IgD-negative memory B cell (primary cell): Measurements from ENCODE around the gene CPNE9. TPM values are rescaled to one million over a fixed set of nuclear protein-coding genes. Genes with fewer than 3 reads are reported as not detected.

Source experiments
- H3K27ac Mint-ChIP-seq, 3 donors: one replicate each; pipeline ENCODE4 v1.8.0; 2020 to 2022; ENCODE audit warnings: mild to moderate bottlenecking in 3 of 3, mixed read lengths in 3 of 3, moderate library complexity in 1 of 3
- H3K27me3 Mint-ChIP-seq: one replicate; pipeline ENCODE4 v1.8.0; 2021; ENCODE audit warnings: mixed read lengths
- H3K36me3 Mint-ChIP-seq: one replicate; pipeline ENCODE4 v1.8.0; 2020; ENCODE audit warnings: mild to moderate bottlenecking, mixed read lengths
- H3K4me1 Mint-ChIP-seq, 3 donors: one replicate each; pipeline ENCODE4 v1.8.0; 2020 to 2022; ENCODE audit warnings: mixed read lengths in 3 of 3, mild to moderate bottlenecking in 1 of 3
- H3K4me3 Mint-ChIP-seq, 4 donors: one replicate each; pipeline ENCODE4 v1.8.0; 2020 to 2022; ENCODE audit warnings: mild to moderate bottlenecking in 4 of 4, mixed read lengths in 4 of 4, moderate library complexity in 3 of 4
- H3K9me3 Mint-ChIP-seq, 3 donors: one replicate each; pipeline ENCODE4 v1.8.0; 2020 to 2021; ENCODE audit warnings: mixed read lengths in 3 of 3, mild to moderate bottlenecking in 1 of 3
- polyA plus RNA-seq: library from polyadenylated mRNA; unstranded; fragments of 300-500 nt; fragmentation: Illumina TruSeq; gene quantifications from one replicate; pipeline ENCODE4 v1.2.3, GENCODE V29; 2021

CPNE9 gene
- polyA plus RNA-seq, 1 donor from 2014 or later: not detected

GRCh38 chr3:9681011-9681722, 22.5 kb upstream of the CPNE9 start:
- no peaks in the 10 kb centered on the region for H3K9me3 Mint-ChIP-seq
- peaks cover 0 to 5% (median 0%) of the 10 kb centered on the region in 3 donors for H3K4me1 Mint-ChIP-seq
- no peaks in the 10 kb centered on the region for H3K27me3 Mint-ChIP-seq
- H3K4me3 Mint-ChIP-seq: peak overlapping the region in 1 of 4 donors; percentile 8
- H3K36me3 Mint-ChIP-seq: peaks cover 4% of the 10 kb centered on the region
- peak overlapping the region in 1 of 3 donors; percentile 78 for H3K27ac Mint-ChIP-seq

- H3K4me3 Mint-ChIP-seq: peak overlapping the region in 1 of 4 donors; percentile 8
- no peak overlapping the region for H3K27ac Mint-ChIP-seq
- H3K27me3 Mint-ChIP-seq: no peaks in the 10 kb centered on the region
- no peaks in the 10 kb centered on the region for H3K9me3 Mint-ChIP-seq
- peaks cover 4% of the 10 kb centered on the region for H3K36me3 Mint-ChIP-seq
- peaks cover 0 to 5% (median 0%) of the 10 kb centered on the region in 3 donors for H3K4me1 Mint-ChIP-seq
Observed at GRCh38 chr3:9681723-9682081, 21.9 kb upstream of the CPNE9 start.

- Mint-ChIP-seq H3K4me3 (no peak overlapping the region), H3K36me3 (peaks cover 4% of the 10 kb centered on the region), H3K4me1 (peaks cover 0 to 8% (median 0%) of the 10 kb centered on the region in 3 donors), H3K27me3 (no peaks in the 10 kb centered on the region), H3K27ac (no peak overlapping the region), H3K9me3 (no peaks in the 10 kb centered on the region)
Observed at GRCh38 chr3:9682096-9682495, 21.5 kb upstream of the CPNE9 start.

GRCh38 chr3:9683426-9683825, 20.2 kb upstream of the CPNE9 start:
- Mint-ChIP-seq H3K27me3 (no peaks in the 10 kb centered on the region), H3K4me3 (no peak overlapping the region), H3K36me3 (peaks cover 4% of the 10 kb centered on the region), H3K27ac (no peak overlapping the region), H3K4me1 (peaks cover 0 to 6% (median 0%) of the 10 kb centered on the region in 3 donors), H3K9me3 (no peaks in the 10 kb centered on the region)

GRCh38 chr3:9685216-9686049, 18.2 kb upstream of the CPNE9 start:
- Mint-ChIP-seq H3K4me1 (peaks cover 5 to 10% (median 9%) of the 10 kb centered on the region in 3 donors), H3K27me3 (no peaks in the 10 kb centered on the region), H3K27ac (no peak overlapping the region), H3K4me3 (no peak overlapping the region), H3K36me3 (peaks cover 2% of the 10 kb centered on the region), H3K9me3 (no peaks in the 10 kb centered on the region)

GRCh38 chr3:9686050-9686550, 17.5 kb upstream of the CPNE9 start:
- Mint-ChIP-seq H3K4me1 (peaks cover 11 to 16% (median 15%) of the 10 kb centered on the region in 3 donors), H3K36me3 (peaks cover 2% of the 10 kb centered on the region), H3K4me3 (no peak overlapping the region), H3K27ac (no peak overlapping the region), H3K9me3 (no peaks in the 10 kb centered on the region), H3K27me3 (no peaks in the 10 kb centered on the region)

GRCh38 chr3:9686703-9687102, 16.9 kb upstream of the CPNE9 start:
- Mint-ChIP-seq H3K27ac (peak overlapping the region in 1 of 3 donors; percentile 71), H3K27me3 (no peaks in the 10 kb centered on the region), H3K36me3 (peaks cover 2% of the 10 kb centered on the region), H3K4me1 (peaks cover 15 to 20% (median 17%) of the 10 kb centered on the region in 3 donors), H3K9me3 (no peaks in the 10 kb centered on the region), H3K4me3 (no peak overlapping the region)

- Mint-ChIP-seq H3K27me3 (no peaks in the 10 kb centered on the region), H3K36me3 (peaks cover 5% of the 10 kb centered on the region), H3K27ac (no peak overlapping the region), H3K4me1 (peaks cover 17 to 20% (median 20%) of the 10 kb centered on the region in 3 donors), H3K9me3 (no peaks in the 10 kb centered on the region), H3K4me3 (no peak overlapping the region)
Observed at GRCh38 chr3:9687514-9687913, 16.1 kb upstream of the CPNE9 start.

- H3K27ac Mint-ChIP-seq: no peak overlapping the region
- H3K36me3 Mint-ChIP-seq: peaks cover 5% of the 10 kb centered on the region
Observed at GRCh38 chr3:9688961-9689360, 14.7 kb upstream of the CPNE9 start.

GRCh38 chr3:9689757-9690156, 13.9 kb upstream of the CPNE9 start:
- Mint-ChIP-seq H3K4me1 (peaks cover 17 to 20% (median 20%) of the 10 kb centered on the region in 3 donors), H3K27me3 (no peaks in the 10 kb centered on the region), H3K27ac (peak overlapping the region in 1 of 3 donors; percentile 13), H3K9me3 (no peaks in the 10 kb centered on the region), H3K4me3 (no peak overlapping the region), H3K36me3 (peaks cover 5% of the 10 kb centered on the region)

More at GRCh38 chr3:9688961-9689360, 14.7 kb upstream of the CPNE9 start:
- no peaks in the 10 kb centered on the region for H3K27me3 Mint-ChIP-seq
- H3K9me3 Mint-ChIP-seq: no peaks in the 10 kb centered on the region
- peaks cover 17 to 20% (median 20%) of the 10 kb centered on the region in 3 donors for H3K4me1 Mint-ChIP-seq
- H3K4me3 Mint-ChIP-seq: peak overlapping the region in 2 of 4 donors; percentile 6 to 32

GRCh38 chr3:9690451-9691450, 12.9 kb upstream of the CPNE9 start:
- H3K27ac Mint-ChIP-seq: peak overlapping the region; percentile 39 to 59 (median 43)
- H3K4me3 Mint-ChIP-seq: peak overlapping the region in 2 of 4 donors; percentile 57 to 77
- peaks cover 17 to 20% (median 20%) of the 10 kb centered on the region in 3 donors for H3K4me1 Mint-ChIP-seq
- H3K27me3 Mint-ChIP-seq: no peaks in the 10 kb centered on the region
- H3K36me3 Mint-ChIP-seq: peaks cover 5% of the 10 kb centered on the region
- H3K9me3 Mint-ChIP-seq: no peaks in the 10 kb centered on the region

- no peaks in the 10 kb centered on the region for H3K27me3 Mint-ChIP-seq
- H3K4me3 Mint-ChIP-seq: no peak overlapping the region
- no peaks in the 10 kb centered on the region for H3K9me3 Mint-ChIP-seq
- peaks cover 3% of the 10 kb centered on the region for H3K36me3 Mint-ChIP-seq
- peaks cover 17 to 20% (median 20%) of the 10 kb centered on the region in 3 donors for H3K4me1 Mint-ChIP-seq
- peak overlapping the region in 2 of 3 donors; percentile 43 to 59 for H3K27ac Mint-ChIP-seq
Observed at GRCh38 chr3:9691636-9692035, 12.0 kb upstream of the CPNE9 start.

GRCh38 chr3:9692416-9692815, 11.2 kb upstream of the CPNE9 start:
- Mint-ChIP-seq H3K27me3 (no peaks in the 10 kb centered on the region), H3K4me1 (peaks cover 15 to 20% (median 20%) of the 10 kb centered on the region in 3 donors), H3K9me3 (no peaks in the 10 kb centered on the region), H3K4me3 (no peak overlapping the region), H3K27ac (no peak overlapping the region), H3K36me3 (peaks cover 3% of the 10 kb centered on the region)

- H3K4me1 Mint-ChIP-seq: peaks cover 10 to 13% (median 12%) of the 10 kb centered on the region in 3 donors
- H3K27me3 Mint-ChIP-seq: peaks cover 2% of the 10 kb centered on the region
- peaks cover 13% of the 10 kb centered on the region for H3K36me3 Mint-ChIP-seq
- no peak overlapping the region for H3K27ac Mint-ChIP-seq
- no peaks in the 10 kb centered on the region for H3K9me3 Mint-ChIP-seq
- H3K4me3 Mint-ChIP-seq: peak overlapping the region in 1 of 4 donors; percentile 25
Observed at GRCh38 chr3:9695345-9695744, 8.3 kb upstream of the CPNE9 start.
